ENCODE measurements around the gene UBA3. TPM values are rescaled to one million over a fixed set of nuclear protein-coding genes. Genes with fewer than 3 reads are reported as not detected.

UBA3 gene
- total RNA-seq, 1 donor from 2014 or later: 84.7 TPM

- intact Hi-C loops (cut with DNase I): no loop called here
- DNase-seq (ENCODE audit: low spot score): no peak
Measured at GRCh38 chr3:69104586-69104985, 24.4 kb upstream of the UBA3 start.

DNA sequence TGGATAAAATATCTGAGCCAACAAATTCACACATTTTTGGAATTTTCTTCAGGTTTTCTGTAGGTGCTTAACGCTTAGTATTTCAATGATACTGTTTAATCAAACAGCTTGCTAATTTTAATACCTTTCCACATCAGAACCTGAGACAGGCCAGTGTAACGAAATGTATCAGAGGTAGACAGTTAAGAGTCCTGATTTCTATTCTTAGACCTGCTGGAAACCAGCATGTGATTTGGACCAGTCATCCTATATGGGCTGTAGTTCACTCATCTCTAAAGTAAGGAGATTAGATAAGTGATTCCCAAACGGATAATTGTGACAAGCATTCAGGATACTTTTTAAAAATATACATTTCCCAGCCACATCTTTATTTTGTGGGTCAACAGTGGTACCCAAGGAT, 23.0 kb upstream of the UBA3 start:
- no peak for DNase-seq (ENCODE audit: low spot score)
- intact Hi-C loops (cut with DNase I): no loop called here

DNA sequence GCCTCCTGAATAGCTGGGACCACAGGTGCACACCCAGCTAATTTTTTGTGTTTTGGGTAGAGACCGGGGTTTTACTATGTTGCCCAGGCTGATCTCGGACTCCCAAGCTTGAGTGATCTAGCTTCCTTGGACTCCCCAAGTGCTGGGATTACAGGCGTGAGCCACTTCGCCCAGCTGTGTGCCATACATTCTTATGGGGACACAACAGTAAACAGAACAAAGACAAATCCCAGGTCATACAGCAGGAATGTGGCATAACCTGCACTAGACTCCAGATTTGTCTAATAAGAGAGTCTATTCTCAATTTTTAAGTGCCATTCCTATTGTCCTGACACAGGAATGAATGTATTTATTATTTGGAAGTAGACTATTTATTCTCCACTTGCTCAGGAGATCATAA, 22.2 kb upstream of the UBA3 start:
- intact Hi-C loops (cut with DNase I): no loop called here
- DNase-seq (ENCODE audit: low spot score): no peak

GRCh38 chr3:69099576-69099975, 19.4 kb upstream of the UBA3 start:
- DNase-seq (ENCODE audit: low spot score): no peak
- intact Hi-C loops (cut with DNase I): no loop called here

DNA sequence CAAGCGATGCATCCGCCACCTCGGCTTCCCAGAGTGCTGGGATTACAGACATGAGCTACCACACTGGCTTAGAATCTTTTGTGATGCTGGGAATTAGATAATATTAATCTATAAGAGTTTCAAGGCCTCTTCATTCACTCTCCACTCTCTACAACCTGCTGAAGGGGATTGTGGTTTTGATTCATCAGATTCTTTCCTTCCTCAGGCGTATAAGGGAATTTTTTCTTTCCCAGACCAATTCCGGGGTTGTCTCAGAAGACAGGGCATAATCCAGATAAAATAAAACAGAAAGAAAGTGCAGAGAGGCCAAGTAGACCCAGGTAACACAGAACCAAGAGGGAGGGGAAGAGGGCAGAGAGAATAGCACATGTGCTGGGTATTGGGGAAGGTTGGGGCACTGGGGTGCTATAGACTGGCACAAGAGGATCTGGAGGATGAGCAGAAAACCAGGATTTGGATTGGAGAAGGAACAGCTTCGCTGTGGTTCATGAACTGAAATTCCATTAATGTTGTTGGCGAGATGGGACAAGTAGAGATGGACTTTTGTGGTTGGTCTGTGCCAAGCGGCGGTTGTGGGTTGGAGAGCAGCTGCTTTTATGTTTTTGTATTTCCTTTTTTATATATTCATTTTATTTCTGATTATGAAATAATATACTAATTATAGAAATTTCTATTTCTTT, 17.4 kb upstream of the UBA3 start:
- no peak for DNase-seq (ENCODE audit: low spot score)
- intact Hi-C loops (cut with DNase I): no loop called here

GRCh38 chr3:69096299-69096698, 16.1 kb upstream of the UBA3 start:
- intact Hi-C loops (cut with DNase I): no loop called here
- no peak for DNase-seq (ENCODE audit: low spot score)

DNA sequence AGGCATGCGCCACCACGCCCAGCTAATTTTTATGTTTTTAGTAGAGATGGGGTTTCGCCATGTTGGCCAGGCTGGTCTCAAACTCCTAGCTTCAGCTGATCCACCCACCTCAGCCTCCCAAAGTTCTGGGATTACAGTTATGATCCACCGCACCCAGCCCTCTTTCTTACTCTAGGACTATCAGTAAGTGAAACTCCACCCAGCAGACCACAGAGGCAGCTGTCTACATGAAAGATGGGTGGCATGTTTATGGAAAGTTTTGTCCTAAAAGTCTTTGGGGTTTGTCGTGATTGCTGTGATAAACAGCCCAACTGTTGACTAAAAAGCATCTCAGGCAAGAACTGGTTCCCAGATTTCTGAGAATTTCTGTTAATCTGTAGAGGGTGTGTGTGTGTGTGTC, 15.5 kb upstream of the UBA3 start:
- intact Hi-C loops (cut with DNase I): no loop called here
- DNase-seq (ENCODE audit: low spot score): no peak

DNA sequence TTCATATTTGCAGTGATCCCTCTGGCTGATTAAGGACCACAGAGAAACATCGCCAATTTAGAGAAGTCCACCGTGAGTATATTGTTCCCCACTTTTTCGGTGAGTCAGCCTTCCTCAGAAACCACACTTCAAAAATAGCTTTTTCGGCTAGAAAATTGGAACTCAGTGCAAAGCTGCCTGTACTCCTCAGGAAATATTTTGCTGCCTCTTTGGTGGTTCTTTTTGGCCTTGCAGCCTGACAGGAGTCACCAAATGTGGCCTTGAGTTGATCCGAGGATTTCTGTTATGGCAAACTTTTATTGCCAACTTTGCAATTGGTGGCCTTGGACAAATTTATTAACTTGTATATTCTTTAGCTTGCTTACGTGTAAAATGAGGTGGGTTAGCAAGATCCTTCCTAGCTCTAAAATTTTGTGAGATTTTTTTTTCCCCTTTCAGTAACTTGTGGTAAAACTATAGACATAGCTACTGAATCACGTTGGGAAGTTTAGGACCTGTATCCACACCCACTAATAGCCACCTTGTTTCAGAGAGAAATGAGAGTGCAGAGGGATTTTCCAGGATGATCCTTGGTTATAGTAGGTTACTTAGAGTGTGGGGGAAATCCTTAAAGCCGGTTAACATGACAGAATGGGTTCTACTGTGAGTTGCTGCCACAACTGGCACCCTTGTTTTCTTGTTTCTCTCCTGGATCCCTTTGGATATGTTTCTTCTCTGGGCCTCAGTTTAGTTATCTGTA, 14.5 kb upstream of the UBA3 start:
- intact Hi-C loops (cut with DNase I): no loop called here
- no peak for DNase-seq (ENCODE audit: low spot score)

- no peak for DNase-seq (ENCODE audit: low spot score)
- intact Hi-C loops (cut with DNase I): no loop called here
Measured at GRCh38 chr3:69092030-69092516, 11.9 kb upstream of the UBA3 start.

GRCh38 chr3:69091389-69092029, 11.3 kb upstream of the UBA3 start:
- intact Hi-C loops (cut with DNase I): no loop called here
- no peak for DNase-seq (ENCODE audit: low spot score)

GRCh38 chr3:69090021-69090420, 9.9 kb upstream of the UBA3 start:
- DNase-seq (ENCODE audit: low spot score): no peak
- intact Hi-C loops (cut with DNase I): no loop called here

DNA sequence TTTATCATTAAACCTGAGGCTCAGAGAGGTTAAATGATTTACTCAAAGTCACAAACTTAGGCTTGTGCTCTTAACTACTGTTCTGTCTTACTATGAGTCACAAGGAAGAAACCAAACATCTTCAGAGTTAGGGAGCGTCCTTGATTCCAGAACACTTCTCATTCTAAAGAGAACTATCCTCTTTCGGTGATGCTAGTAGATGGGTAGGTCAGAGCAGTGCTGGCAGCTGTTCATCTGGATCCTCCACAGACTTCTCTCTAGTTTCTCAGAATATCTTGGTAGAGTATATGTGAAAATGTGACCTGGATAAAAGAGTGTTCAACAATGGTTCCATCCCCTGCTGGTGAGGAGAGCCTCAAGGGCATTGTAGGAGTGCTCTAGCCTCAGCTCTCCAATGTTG, 7.9 kb upstream of the UBA3 start:
- intact Hi-C loops (cut with DNase I): no loop called here
- DNase-seq (ENCODE audit: low spot score): no peak

DNA sequence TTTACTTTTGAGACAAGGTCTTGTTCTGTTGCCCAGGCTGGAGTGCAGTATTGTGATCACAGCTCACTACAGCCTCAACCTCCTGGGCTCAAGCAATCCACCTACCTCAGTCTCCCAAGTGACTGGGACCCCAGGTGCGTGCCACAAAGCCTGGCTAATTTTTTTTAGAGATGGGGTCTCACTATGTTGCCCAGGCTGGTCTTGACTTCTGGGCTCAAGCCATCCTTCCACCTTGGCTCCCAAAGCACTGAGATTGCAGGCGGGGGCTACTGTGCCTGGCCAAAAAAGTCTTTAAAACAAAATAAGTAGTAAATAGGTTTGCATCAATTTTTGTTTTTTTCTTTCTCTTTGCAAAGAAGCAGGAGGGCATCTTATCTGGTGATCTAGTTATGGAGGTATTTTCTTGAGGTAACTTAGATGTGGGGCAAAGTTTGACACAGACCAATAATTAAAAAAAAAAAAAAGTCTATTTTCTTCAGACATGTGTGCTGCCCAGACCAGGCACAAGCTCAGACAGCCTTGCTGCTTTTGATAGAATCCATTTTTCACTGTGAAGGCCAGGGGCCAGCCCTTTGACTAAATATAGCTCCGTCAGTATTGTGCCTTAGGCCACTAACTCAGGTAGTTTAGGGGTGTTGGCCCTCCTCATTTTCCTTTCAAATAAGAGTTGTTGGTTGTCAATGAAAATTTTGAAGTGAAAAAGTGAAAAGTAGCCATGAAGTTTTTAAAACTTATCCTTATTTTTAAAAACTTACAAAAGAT, 7.0 kb upstream of the UBA3 start:
- intact Hi-C loops (cut with DNase I): no loop called here
- no peak for DNase-seq (ENCODE audit: low spot score)

DNA sequence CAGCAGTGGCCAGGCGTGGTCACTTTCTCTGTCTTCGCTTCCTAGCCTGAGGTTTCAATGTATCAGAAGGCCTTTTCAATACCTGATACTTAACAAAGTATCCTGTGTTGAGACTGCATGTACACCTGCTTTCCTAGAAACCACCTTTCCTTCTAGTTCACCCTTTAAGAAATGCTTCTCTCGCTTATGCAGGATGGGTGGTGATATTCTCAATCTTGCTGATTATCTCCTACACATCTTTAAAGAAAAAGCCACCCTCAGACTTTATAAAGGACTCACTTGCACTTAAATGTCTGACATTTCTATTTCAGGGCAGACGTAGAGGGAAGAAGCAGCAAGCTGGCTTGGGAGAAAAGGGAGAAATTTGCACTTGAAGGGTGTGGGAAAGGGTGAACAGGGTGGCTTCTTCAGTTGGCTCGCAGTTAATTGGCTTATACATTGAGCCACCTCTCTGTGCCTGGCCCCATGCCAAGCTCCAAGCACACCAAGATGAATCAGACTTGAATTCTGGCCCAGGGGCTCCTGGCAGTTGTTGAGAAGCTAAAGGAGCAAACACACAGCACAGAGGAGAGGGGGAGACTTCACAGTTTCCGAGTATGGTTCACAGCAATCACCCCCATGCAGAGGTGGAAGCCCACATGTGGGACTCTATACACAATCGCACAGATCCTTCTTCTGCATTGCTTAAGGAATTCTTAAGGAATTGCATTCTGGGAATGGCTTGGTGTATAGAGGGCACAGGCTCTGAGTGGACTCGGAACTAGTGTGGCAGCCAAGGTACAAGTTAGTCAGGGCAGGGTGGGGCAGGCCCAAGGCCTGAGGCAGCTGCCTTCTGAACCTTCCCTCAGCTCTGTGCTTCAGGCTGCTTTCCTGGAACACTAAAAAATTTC, 5.9 kb upstream of the UBA3 start:
- DNase-seq (ENCODE audit: low spot score): peak; percentile 92
- intact Hi-C loops (cut with DNase I): loop anchor here (1.0 kb wide), 1 partner anchor 30 kb away; no protein-coding TSS in a partner anchor

DNA sequence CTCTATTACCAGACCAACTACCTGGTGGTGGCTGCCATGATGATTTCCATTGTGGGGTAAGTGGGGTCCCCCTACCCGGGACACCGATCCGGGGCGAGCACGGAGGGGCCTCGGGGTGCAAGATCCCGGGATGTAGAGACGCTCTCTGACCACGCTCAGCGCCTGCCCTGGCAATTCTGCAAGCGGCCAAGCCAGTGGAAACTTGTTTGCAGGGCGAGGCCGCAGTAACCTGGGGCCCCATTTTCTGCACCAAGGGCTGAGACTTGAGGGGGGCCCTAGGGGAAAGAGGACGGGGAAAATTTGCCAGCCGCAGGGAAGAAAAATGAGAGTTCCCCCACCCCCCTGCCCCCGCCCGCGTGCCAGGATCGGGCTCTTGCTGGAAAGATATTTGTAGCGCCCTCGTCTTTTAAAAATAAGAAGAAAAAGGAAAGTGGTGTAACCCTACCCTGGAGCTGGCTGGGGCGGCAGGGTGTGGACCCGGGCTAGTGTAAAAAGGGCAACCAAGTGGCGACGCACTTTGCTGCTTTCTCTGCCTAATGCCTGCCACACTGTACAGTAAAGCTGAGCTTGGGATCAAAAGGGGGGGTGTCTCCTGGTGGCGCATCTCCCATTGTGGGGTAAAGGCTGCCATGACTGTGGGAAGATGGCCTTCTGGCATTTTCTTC, 5.1 kb upstream of the UBA3 start:
- intact Hi-C loops (cut with DNase I): no loop called here
- DNase-seq (ENCODE audit: low spot score): no peak

- intact Hi-C loops (cut with DNase I): loop anchor here (5.0 kb wide), 1 partner anchor 72 kb away; the partner anchor contains the start of gene EOGT
Measured at GRCh38 chr3:69084326-69085167, 4.4 kb upstream of the UBA3 start, which contains the start of gene ARL6IP5. ARL6IP5 (plus strand) TSS chr3:69084937; CDS start chr3:69085048, 111 bp downstream.

DNA sequence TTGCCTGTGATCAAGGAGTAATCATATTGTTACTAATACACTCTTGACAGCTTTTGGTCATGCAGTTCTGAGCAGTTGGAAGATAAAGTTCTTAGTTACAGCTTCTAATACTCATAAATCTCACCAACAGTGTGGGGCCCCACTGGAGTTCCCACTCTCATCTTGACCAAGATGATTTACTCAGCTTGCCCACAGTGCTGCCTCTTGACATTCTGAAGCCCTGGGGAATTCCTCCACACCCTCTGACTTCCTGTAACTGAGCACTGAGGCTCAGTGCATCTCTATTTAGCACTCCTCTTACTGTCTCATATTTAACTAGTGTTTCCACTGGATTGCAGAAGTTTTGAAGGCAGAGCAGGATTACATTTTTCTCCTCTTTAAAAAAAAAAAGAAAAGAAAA, 2.6 kb upstream of the UBA3 start:
- intact Hi-C loops (cut with DNase I): loop anchor here (5.0 kb wide), 1 partner anchor 71 kb away; the partner anchor contains the start of gene EOGT
- no peak for DNase-seq (ENCODE audit: low spot score)

More at GRCh38 chr3:69084326-69085167, 4.4 kb upstream of the UBA3 start, which contains the start of gene ARL6IP5:
- DNase-seq (ENCODE audit: low spot score): peak; percentile 98

All from cardiac septum (tissue), 1 donor.